Body of pancreas (tissue), 4 donors: Measurements from ENCODE around the gene TFPI.

Experiments
- CTCF ChIP-seq, 7 experiments: fragments of 450-650 bp in 4 of 7; fragments of 200-600 bp in 3 of 7; sonication (generic) in 3 of 7; IDR thresholded peaks; one replicate each; pipeline ENCODE4 v1.5.1; 2016 to 2019; ENCODE audit warnings: antibody characterized with exemption in 7 of 7
- POLR2A ChIP-seq, 3 donors: fragments of 450-650 bp; IDR thresholded peaks; one replicate each; pipeline ENCODE4 v1.6.1; 2016; ENCODE audit warnings: antibody characterized with exemption in 3 of 3, mild to moderate bottlenecking in 2 of 3

- TF ChIP-seq CTCF (IDR thresholded peaks at IDR 0.05) (no peak), POLR2A (IDR thresholded peaks at IDR 0.05) (no peak)
These were observed 132.7 kb downstream of the TFPI start for GRCh38 chr2:187421519-187421918.
